ENCODE data around the gene CIDEC. TPM values are rescaled to one million over a fixed set of nuclear protein-coding genes. Genes with fewer than 3 reads are reported as not detected.

CIDEC gene
- total RNA-seq, 3 donors from 2014 or later, result 10.4 to 49.0 (median 14.9) TPM

DNA sequence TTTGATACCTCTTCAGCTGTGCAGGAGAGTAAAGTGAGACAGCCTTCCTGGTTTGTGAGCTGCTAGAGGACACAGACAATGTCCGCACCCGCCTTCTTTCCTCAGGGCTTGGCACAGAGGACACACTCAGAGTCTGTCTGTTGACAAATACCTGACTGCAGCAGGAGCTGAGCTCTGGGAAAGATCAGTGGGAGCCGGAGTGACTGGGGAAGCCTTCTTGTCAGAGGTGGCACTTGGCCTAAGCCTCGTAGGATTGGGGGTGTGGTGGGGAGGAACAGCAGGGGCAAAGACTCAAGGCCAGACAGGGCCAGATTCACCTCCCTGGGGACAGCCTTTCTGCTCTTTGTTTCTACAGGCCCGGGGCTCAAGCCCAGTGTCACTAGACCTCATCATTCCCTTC is 33.5 kb upstream of the CIDEC start:
- no peak for DNase-seq
- Histone ChIP-seq H3K4me1 (ENCODE audit: low read depth) (peaks cover 35% of the 10 kb centered on the region), H3K4me3 (no peak overlapping the region), H3K9me3 (no peaks in the 10 kb centered on the region), H3K36me3 (ENCODE audit: low read depth) (peaks cover 3% of the 10 kb centered on the region)
- intact Hi-C loops (cut with DNase I, micrococcal nuclease), result no loop called here
- TF ChIP-seq, protein P1, sequence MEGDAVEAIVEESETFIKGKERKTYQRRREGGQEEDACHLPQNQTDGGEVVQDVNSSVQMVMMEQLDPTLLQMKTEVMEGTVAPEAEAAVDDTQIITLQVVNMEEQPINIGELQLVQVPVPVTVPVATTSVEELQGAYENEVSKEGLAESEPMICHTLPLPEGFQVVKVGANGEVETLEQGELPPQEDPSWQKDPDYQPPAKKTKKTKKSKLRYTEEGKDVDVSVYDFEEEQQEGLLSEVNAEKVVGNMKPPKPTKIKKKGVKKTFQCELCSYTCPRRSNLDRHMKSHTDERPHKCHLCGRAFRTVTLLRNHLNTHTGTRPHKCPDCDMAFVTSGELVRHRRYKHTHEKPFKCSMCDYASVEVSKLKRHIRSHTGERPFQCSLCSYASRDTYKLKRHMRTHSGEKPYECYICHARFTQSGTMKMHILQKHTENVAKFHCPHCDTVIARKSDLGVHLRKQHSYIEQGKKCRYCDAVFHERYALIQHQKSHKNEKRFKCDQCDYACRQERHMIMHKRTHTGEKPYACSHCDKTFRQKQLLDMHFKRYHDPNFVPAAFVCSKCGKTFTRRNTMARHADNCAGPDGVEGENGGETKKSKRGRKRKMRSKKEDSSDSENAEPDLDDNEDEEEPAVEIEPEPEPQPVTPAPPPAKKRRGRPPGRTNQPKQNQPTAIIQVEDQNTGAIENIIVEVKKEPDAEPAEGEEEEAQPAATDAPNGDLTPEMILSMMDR (IDR thresholded peaks at IDR 0.05), result no peak
- no peak for ATAC-seq

DNA sequence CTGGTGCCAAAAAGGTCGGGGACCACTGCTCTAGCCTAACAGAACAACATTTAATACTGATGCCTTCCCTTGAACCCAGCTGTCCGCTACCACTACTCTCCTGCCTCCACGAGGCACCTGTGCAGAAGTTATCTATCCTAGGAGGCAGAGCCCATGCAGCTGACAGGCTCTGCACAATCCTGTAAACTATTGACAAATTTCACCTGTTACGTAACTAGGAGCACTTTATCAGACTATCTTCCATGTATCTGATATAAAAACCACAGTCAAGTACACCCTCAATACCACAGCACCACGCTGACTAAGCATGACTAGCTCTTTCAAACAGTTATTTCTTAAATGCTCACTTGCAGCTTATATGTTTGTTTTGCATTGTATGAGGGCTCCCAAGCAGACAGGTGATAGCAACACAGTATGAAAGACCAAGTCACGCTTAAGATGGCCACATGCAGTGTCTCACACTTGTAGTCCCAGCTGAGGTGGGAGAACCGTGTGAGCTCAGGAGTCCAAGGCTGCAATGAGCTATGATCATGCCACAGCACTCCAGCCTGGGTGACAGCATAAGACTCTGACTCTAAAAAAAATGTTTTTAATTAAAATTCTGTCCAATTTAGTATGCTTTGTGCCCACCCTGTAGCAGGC is 32.4 kb upstream of the CIDEC start:
- peaks cover 28% of the 10 kb centered on the region for H3K4me1 ChIP-seq (ENCODE audit: low read depth)
- TF ChIP-seq, protein P1 (IDR thresholded peaks at IDR 0.05), result no peak
- intact Hi-C loops (cut with DNase I, micrococcal nuclease), result no loop called here
- H3K36me3 ChIP-seq (ENCODE audit: low read depth), result peaks cover 3% of the 10 kb centered on the region
- ATAC-seq (no peak), DNase-seq (no peak)
- H3K9me3 ChIP-seq, result no peaks in the 10 kb centered on the region
- H3K4me3 ChIP-seq, result no peak overlapping the region

DNA sequence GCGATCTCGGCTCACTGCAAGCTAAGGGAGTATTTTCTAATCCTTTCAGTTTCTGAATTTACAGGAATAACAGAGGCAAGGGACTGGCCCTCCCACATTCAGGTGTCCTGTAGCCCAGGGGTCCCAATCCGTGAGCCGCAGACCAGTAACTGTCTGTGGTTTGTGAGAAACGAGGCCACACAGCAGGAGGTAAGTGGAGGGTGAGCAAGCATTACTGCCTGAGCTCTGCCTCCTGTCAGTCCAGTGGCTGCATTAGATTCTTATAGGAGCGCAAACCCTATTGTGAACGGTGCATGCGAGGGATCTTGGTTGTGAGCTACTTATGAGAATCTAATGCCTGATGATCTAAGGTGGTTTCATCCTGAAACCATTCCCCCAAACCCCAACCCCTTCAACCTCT is 31.8 kb upstream of the CIDEC start:
- Histone ChIP-seq H3K9me3 (no peaks in the 10 kb centered on the region), H3K36me3 (ENCODE audit: low read depth) (peaks cover 3% of the 10 kb centered on the region), H3K4me3 (no peak overlapping the region), H3K4me1 (ENCODE audit: low read depth) (peaks cover 26% of the 10 kb centered on the region)
- ATAC-seq, result no peak
- intact Hi-C loops (cut with DNase I, micrococcal nuclease), result no loop called here
- TF ChIP-seq, protein P1 (IDR thresholded peaks at IDR 0.05), result no peak
- no peak for DNase-seq

DNA sequence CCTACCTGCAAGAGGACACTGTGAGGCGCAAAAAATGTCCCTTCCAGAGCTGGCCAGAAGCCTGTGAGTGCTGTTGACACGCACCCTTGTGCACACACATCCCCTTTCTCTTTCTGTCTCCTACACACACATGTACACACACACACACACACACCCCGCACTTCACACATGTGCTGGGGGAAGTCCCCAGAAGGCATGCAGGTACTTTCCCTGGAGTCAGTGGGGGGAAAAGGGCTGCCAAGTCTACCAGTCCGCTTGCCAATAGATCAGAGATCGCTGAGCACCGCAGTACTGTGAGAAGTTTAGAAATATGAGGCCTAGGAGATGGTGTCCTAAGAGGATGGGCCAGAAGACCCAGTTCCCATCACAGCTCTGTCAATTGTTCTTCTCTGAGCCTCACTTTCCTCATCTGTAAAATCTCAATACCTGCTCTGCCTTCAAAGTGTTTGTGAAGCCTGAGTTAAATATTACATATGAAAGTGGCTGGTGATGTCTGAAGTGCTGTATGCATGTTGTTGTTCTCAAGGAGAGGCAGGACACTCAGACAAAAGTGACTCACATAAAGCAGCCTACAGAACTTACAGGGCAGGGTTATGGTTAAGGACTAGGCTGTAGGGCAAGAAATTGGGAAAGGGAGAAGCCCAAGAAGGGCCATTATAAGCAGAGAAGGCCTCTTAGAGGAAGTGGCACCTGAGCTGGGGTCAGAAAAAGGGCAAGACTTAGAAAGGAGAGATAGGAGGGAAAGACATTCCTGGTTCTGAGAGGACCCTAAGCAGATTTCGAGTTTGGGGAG is 29.4 kb upstream of the CIDEC start:
- Histone ChIP-seq H3K36me3 (ENCODE audit: low read depth) (peaks cover 3% of the 10 kb centered on the region), H3K4me3 (no peak overlapping the region), H3K9me3 (no peaks in the 10 kb centered on the region), H3K4me1 (ENCODE audit: low read depth) (peaks cover 9% of the 10 kb centered on the region)
- intact Hi-C loops (cut with DNase I, micrococcal nuclease), result no loop called here
- no peak for DNase-seq
- ATAC-seq, result no peak
- TF ChIP-seq, protein P1 (IDR thresholded peaks at IDR 0.05), result no peak

DNA sequence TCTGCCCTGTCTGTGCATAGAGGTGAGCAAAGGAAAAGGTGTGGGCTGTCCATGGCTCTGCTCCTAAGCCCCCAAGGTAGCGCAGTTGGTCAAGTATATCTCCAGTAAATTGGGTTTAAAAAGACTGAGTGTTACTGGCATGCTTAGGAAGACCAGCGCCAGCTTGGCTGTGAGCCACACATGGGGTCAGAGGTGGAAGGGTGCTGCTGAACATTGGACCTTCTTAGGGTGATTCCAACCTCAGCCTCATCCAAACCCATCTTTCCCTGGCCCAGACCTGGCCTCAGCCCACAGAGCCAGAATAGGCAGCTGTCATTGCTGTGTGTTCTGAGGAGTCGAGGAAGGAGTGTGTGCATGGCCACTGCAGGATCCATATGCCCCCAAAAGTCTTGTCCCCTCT is 28.2 kb upstream of the CIDEC start:
- H3K4me1 ChIP-seq (ENCODE audit: low read depth), result peaks cover 7% of the 10 kb centered on the region
- DNase-seq (no peak), ATAC-seq (no peak)
- H3K4me3 ChIP-seq, result no peak overlapping the region
- no peaks in the 10 kb centered on the region for H3K9me3 ChIP-seq
- intact Hi-C loops (cut with DNase I, micrococcal nuclease), result no loop called here
- TF ChIP-seq, protein P1 (IDR thresholded peaks at IDR 0.05), result no peak
- peaks cover 3% of the 10 kb centered on the region for H3K36me3 ChIP-seq (ENCODE audit: low read depth)
